Natural killer cell (primary cell): ENCODE data around the gene SPATA2L. TPM values are rescaled to one million over a fixed set of nuclear protein-coding genes. Genes with fewer than 3 reads are reported as not detected.

Experiments
- ATAC-seq, 3 donors: fragments of 150-1000 bp in 2 of 3; fragments of 200-7000 bp in 1 of 3; cut with Tn5 transposase; 1 replicate in 1 of 3; 2 replicates in 2 of 3; pipeline ENCODE4 v1.10.0; 2021; ENCODE audit warnings: mild to moderate bottlenecking in 2 of 3, moderate library complexity in 2 of 3
- DNase-seq, 2 donors: peaks; one replicate each; pipeline versions ENCODE4 v3.0.0 to v3.0.0-alpha.2; 2013 to 2021; ENCODE audit warnings: mixed read lengths in 1 of 2
- H3K27ac ChIP-seq: one replicate; pipeline ENCODE4 v1.5.1; 2013; ENCODE audit warnings: mild to moderate bottlenecking, low read length
- H3K27me3 ChIP-seq: one replicate; pipeline ENCODE4 v1.6.1; 2013; ENCODE audit warnings: low read length; ENCODE audit not compliant: control insufficient read depth, insufficient read depth
- H3K36me3 ChIP-seq: one replicate; pipeline ENCODE4 v1.6.1; 2013; ENCODE audit warnings: low read length; ENCODE audit not compliant: control insufficient read depth, insufficient read depth
- H3K4me1 ChIP-seq: one replicate; pipeline ENCODE4 v1.6.1; 2013; ENCODE audit warnings: low read length; ENCODE audit not compliant: control insufficient read depth, insufficient read depth
- H3K4me3 ChIP-seq: one replicate; pipeline ENCODE4 v1.5.1; 2013; ENCODE audit warnings: low read length
- H3K9me3 ChIP-seq: one replicate; pipeline ENCODE4 v1.6.1; 2013; ENCODE audit warnings: low read length; ENCODE audit not compliant: control insufficient read depth, insufficient read depth
- H3K27ac Mint-ChIP-seq, 2 donors: one replicate each; pipeline ENCODE4 v1.8.0; 2022; ENCODE audit warnings: mild to moderate bottlenecking in 2 of 2, mixed read lengths in 2 of 2, moderate library complexity in 1 of 2
- H3K27me3 Mint-ChIP-seq, 2 donors: one replicate each; pipeline ENCODE4 v1.8.0; 2022; ENCODE audit warnings: low read depth in 2 of 2, mixed read lengths in 2 of 2
- H3K36me3 Mint-ChIP-seq: one replicate; pipeline ENCODE4 v1.8.0; 2022; ENCODE audit warnings: mixed read lengths
- H3K4me1 Mint-ChIP-seq, 2 donors: one replicate each; pipeline ENCODE4 v1.8.0; 2022; ENCODE audit warnings: mixed read lengths in 2 of 2
- H3K4me3 Mint-ChIP-seq: one replicate; pipeline ENCODE4 v1.8.0; 2022; ENCODE audit warnings: mild to moderate bottlenecking, moderate library complexity, mixed read lengths
- H3K9me3 Mint-ChIP-seq, 2 donors: one replicate each; pipeline ENCODE4 v1.8.0; 2022; ENCODE audit warnings: mixed read lengths in 2 of 2
- WGBS: methylation state at CpG from one replicate; pipeline ENCODE4 v1.1.7; 2013; ENCODE audit warnings: missing lambda C conversion rate; ENCODE audit not compliant: insufficient coverage; 5-methylcytosine and 5-hydroxymethylcytosine counted together
- intact Hi-C: fragments of 100-400 bp; cut with micrococcal nuclease; formaldehyde crosslinking; loops from one replicate; pipeline ENCODE4 v1.14.2; 2022
- total RNA-seq, 4 donors: library from RNA; stranded (reverse); fragments of 120-200 nt in 1 of 4; gene quantifications; one replicate each; pipeline versions ENCODE4 v1.2.3 to v1.2.4, GENCODE V29; 2013 to 2022
- TF ChIP-seq, protein P1 (sequence below): fragments of 200-600 bp; IDR thresholded peaks from one replicate; pipeline ENCODE4 v1.8.0; 2022; ENCODE audit warnings: antibody characterized with exemption

Gene SPATA2L
- total RNA-seq, 3 donors from 2014 or later (not counting 1 experiment from before 2014, with no cell fraction given), result 23.1 to 37.9 (median 24.0) TPM

DNA sequence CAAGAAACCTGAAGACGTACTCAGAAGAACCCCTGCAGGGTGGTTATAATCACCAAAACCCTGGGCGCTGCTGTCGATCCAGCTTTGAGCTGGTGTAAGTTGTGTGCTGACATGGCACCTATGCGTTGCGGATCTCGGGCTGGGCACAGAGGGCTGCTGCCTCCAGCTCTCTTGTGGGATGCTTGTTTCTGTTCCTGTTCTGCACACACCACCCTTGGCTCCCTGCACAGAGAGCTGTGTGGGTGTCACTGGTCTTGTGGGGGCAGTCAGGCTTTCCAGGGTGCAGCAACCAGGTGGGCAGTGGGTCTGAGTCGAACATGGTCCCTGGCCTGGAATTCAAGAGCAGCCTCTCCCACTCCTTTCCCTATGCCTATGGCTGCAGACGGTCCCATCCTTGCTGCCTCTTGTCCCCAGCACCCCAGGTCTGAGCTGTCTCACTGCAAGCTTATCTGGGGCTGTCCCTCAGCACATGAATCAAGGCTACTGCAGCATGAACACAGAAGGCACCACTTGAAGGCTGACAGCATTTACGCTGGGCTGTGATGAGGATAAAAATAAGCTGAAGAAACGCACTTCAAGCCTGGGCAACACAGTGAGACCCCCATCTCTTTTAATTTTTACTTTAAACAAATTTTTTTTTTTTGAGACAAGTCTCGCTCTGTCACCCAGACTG lies 40.0 kb upstream of the SPATA2L start:
- Histone ChIP-seq H3K4me1 (peaks cover 35% of the 10 kb centered on the region), H3K36me3 (peaks cover 61% of the 10 kb centered on the region), H3K4me3 (no peak overlapping the region), H3K27ac (no peak overlapping the region), H3K27me3 (no peaks in the 10 kb centered on the region), H3K9me3 (no peaks in the 10 kb centered on the region)
- DNase-seq, result no peak
- Mint-ChIP-seq H3K27ac (peak overlapping the region; percentile 44 to 65), H3K27me3 (no peaks in the 10 kb centered on the region), H3K36me3 (no peaks in the 10 kb centered on the region), H3K9me3 (no peaks in the 10 kb centered on the region), H3K4me1 (peaks cover 27 to 35% of the 10 kb centered on the region in 2 donors), H3K4me3 (no peak overlapping the region)
- TF ChIP-seq, protein P1, sequence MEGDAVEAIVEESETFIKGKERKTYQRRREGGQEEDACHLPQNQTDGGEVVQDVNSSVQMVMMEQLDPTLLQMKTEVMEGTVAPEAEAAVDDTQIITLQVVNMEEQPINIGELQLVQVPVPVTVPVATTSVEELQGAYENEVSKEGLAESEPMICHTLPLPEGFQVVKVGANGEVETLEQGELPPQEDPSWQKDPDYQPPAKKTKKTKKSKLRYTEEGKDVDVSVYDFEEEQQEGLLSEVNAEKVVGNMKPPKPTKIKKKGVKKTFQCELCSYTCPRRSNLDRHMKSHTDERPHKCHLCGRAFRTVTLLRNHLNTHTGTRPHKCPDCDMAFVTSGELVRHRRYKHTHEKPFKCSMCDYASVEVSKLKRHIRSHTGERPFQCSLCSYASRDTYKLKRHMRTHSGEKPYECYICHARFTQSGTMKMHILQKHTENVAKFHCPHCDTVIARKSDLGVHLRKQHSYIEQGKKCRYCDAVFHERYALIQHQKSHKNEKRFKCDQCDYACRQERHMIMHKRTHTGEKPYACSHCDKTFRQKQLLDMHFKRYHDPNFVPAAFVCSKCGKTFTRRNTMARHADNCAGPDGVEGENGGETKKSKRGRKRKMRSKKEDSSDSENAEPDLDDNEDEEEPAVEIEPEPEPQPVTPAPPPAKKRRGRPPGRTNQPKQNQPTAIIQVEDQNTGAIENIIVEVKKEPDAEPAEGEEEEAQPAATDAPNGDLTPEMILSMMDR, result no peak
- WGBS, result 82% methylated on average over 11 of the region's 11 CpGs
- ATAC-seq, result no peak
- intact Hi-C loops, result no loop called here

DNA sequence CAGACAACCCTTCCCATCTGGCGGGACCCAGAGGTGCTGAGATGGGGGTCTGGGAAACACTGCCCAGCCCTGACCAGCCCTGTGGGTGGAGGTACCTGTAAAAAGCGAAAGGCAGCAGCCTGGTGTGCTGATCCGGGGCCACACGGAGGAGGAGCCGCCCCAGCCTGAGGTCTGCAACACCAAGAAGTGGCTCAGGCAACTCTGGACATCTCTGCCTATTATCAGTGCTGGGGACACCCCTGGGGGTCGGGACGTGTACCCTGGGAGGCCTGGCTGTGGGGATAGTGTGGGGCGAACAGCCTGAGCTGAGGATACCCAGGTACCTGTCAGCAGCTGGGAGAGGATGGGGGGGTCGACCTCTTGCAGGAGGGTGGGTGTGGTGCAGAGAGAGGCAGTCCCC lies 37.9 kb upstream of the SPATA2L start:
- DNase-seq, result no peak
- 91% methylated on average over 9 of the region's 9 CpGs for WGBS
- Histone ChIP-seq H3K4me3 (no peak overlapping the region), H3K36me3 (peaks cover 68% of the 10 kb centered on the region), H3K4me1 (peaks cover 43% of the 10 kb centered on the region), H3K27me3 (no peaks in the 10 kb centered on the region), H3K27ac (no peak overlapping the region), H3K9me3 (no peaks in the 10 kb centered on the region)
- Mint-ChIP-seq H3K27ac (peak overlapping the region; percentile 76 to 88), H3K27me3 (no peaks in the 10 kb centered on the region), H3K9me3 (no peaks in the 10 kb centered on the region), H3K4me1 (peaks cover 27 to 37% of the 10 kb centered on the region in 2 donors), H3K4me3 (no peak overlapping the region), H3K36me3 (no peaks in the 10 kb centered on the region)
- intact Hi-C loops, result no loop called here
- ATAC-seq, result no peak
- TF ChIP-seq, protein P1, result no peak

DNA sequence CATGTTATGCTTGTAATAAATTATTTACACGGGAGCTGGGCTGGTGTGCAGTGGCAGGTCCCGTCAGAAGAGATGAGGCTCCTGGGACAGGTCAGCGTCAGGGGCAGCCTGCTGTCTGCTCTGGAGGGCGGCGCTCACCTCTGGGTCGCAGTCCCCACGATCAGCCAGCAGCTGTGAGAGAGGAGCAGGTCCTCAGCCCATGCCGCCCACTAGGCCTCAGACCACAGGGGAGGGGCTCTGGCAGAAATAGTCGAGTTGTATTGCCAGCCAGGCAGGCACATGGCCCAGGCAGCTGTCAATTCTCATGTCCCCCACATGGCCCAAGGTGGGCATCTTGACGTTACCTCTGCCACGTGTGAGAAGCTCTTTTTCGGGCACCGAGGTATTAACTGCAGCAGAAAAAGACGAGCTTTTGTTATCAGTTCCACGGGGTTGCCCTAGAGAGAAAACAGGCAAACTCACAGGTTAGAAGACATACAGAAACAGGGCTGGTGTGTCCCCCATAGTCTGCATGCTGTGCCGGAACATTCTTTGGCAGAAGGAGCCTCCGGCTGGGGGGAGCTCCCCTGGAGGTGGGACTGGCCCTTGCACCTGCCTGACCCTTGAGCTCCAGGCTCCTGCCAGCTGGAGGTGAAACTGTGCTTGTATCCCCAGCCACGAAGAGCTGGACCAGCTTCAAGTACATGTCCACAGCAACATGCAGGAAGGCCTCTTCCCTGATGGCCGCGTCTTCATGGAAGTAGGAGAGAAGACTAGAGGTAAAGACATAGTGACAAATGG lies 37.2 kb upstream of the SPATA2L start:
- Histone ChIP-seq H3K9me3 (no peaks in the 10 kb centered on the region), H3K4me3 (no peak overlapping the region), H3K36me3 (peaks cover 70% of the 10 kb centered on the region), H3K27ac (no peak overlapping the region), H3K4me1 (peaks cover 46% of the 10 kb centered on the region), H3K27me3 (no peaks in the 10 kb centered on the region)
- Mint-ChIP-seq H3K9me3 (no peaks in the 10 kb centered on the region), H3K4me3 (peak overlapping the region; percentile 6), H3K36me3 (no peaks in the 10 kb centered on the region), H3K27ac (peak overlapping the region; percentile 76 to 88), H3K4me1 (peaks cover 27 to 38% of the 10 kb centered on the region in 2 donors), H3K27me3 (no peaks in the 10 kb centered on the region)
- TF ChIP-seq, protein P1, result no peak
- intact Hi-C loops, result no loop called here
- 85% methylated on average over 20 of the region's 20 CpGs for WGBS
- DNase-seq, result no peak
- no peak for ATAC-seq
